ENCODE data around the gene CHIT1.

- TF ChIP-seq ZC3H10 (CRISPR knock-in tag; IDR thresholded peaks at IDR 0.05), result no peak
- no peak for TF ChIP-seq ZNF565 (CRISPR knock-in tag; conservative IDR thresholded peaks at IDR 0.05; ENCODE audit: low read depth)
Measured at GRCh38 chr1:203168256-203168786, 61.2 kb downstream of the CHIT1 start.
